Measurements from ENCODE around the gene LARP1.

DNA sequence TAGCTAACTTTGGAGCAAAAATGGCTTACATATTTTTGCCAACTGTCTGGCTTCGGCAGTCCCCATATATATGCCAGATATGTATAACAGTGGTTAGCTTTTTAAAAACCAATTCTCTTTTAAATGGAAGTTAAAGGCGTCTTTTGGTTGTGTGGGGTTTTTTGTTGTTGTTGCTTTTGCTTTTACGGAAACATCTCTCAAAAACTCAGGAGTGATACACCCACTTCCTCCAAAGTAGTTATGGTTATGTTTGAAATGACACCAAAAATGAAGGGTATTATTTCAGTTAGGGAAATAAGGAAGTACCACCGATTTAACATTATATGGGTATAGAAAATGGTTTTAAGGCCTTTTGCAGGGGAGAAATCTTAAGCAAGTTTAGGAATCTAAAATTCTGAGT lies 105.6 kb downstream of the LARP1 start:
- TF ChIP-seq CTCF (IDR thresholded peaks at IDR 0.05) (no peak), EZH2 (IDR thresholded peaks at IDR 0.05; ENCODE audit: borderline replicate concordance, insufficient read depth, low read depth, low read length, poor library complexity, severe bottlenecking) (no peak)
